Astrocyte of the spinal cord (primary cell): ENCODE measurements around the gene TTLL4.

ENCODE experiments used
- DNase-seq: peaks from one replicate; pipeline ENCODE4 v3.0.0; 2011; ENCODE audit warnings: low read depth, low spot score
- H3K4me3 ChIP-seq: 2 replicates; pipeline ENCODE4 v1.5.1; 2011; ENCODE audit warnings: low read depth, mild to moderate bottlenecking, low read length, moderate library complexity
- CTCF ChIP-seq: IDR thresholded peaks from 2 replicates; pipeline ENCODE4 v1.5.1; 2012; ENCODE audit warnings: low read depth, mild to moderate bottlenecking, low read length, inconsistent platforms
- in situ Hi-C: cut with HindIII; loops from 2 replicates; pipeline ENCODE4 v1.10.0; 2017; ENCODE audit warnings: low sequenced_read_pairs

The TTLL4 gene, protein sequence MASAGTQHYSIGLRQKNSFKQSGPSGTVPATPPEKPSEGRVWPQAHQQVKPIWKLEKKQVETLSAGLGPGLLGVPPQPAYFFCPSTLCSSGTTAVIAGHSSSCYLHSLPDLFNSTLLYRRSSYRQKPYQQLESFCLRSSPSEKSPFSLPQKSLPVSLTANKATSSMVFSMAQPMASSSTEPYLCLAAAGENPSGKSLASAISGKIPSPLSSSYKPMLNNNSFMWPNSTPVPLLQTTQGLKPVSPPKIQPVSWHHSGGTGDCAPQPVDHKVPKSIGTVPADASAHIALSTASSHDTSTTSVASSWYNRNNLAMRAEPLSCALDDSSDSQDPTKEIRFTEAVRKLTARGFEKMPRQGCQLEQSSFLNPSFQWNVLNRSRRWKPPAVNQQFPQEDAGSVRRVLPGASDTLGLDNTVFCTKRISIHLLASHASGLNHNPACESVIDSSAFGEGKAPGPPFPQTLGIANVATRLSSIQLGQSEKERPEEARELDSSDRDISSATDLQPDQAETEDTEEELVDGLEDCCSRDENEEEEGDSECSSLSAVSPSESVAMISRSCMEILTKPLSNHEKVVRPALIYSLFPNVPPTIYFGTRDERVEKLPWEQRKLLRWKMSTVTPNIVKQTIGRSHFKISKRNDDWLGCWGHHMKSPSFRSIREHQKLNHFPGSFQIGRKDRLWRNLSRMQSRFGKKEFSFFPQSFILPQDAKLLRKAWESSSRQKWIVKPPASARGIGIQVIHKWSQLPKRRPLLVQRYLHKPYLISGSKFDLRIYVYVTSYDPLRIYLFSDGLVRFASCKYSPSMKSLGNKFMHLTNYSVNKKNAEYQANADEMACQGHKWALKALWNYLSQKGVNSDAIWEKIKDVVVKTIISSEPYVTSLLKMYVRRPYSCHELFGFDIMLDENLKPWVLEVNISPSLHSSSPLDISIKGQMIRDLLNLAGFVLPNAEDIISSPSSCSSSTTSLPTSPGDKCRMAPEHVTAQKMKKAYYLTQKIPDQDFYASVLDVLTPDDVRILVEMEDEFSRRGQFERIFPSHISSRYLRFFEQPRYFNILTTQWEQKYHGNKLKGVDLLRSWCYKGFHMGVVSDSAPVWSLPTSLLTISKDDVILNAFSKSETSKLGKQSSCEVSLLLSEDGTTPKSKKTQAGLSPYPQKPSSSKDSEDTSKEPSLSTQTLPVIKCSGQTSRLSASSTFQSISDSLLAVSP

DNA sequence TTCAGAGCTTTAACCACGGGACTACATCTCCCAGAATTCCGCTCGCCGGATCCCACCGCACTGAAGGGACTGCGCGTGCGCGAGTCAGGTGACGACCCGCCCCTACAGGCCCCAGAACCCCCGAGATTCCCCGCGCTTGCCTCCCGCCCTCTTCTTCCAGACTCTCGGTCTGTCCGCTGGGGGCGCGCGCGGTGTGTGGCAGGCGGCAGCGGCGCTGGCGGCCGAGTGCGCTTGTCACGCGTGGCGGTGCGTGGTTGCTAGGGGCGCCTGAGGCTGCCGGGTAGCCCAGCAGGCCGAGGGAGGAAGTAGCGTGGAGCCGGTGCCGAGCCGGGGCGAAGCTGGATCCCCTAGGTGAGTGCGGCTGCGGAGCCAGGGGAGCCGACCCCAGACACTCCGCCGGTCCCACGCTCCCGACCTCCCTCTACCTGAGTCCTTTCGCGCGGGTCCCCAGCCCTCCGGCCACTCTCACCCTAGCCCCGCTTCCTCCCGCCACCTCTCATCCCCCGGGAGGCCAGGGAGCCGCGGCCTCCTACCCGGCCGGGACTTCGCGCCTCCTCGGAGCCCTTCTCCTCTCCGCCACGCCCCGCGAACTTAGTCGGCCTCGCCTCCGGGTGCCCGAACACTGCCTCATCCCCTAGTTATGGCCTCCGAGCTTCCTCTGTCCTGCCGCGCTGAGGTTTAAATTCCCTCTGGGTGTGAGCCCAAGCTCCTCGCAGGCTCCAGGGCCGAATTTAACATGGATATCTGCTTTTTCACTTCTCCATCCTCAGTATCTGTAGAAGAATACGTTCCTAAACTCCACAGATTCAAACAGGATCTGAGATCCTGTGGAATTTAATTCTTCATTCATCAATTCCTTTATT, at the start of gene TTLL4:
Gene TTLL4, plus strand, starts transcription at position 149 of the 863 bp plus-strand sequence. CDS start 26,842 bp downstream, outside the sequence.
- DNase-seq = peak; percentile 96
- TF ChIP-seq CTCF = peak; percentile 76
- in situ Hi-C loops = no loop called here
- H3K4me3 ChIP-seq = peak within 1 kb of the TSS; percentile 95

DNA sequence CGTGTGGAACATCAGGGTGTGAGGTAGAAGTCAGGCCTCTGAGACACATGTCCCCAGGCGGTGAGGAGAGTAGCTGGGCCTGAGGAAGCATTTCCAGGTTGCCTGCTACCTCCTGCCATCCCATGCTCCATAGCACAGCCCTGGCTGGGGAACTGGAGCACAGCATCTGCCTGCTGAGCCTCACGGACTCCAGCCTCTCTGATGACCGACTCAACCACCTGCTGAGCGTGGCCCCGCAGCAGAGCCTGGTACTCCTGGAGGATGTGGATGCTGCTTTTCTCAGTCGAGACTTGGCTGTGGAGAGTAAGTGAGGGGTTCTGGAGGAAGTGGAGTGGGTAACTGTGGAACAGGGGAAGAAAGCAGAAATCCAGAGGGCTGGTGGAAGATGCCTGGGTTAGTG, 48.3 kb upstream of the TTLL4 start:
- no peak for TF ChIP-seq CTCF
- no peak overlapping the region for H3K4me3 ChIP-seq
- in situ Hi-C loops = no loop called here
- no peak for DNase-seq

DNA sequence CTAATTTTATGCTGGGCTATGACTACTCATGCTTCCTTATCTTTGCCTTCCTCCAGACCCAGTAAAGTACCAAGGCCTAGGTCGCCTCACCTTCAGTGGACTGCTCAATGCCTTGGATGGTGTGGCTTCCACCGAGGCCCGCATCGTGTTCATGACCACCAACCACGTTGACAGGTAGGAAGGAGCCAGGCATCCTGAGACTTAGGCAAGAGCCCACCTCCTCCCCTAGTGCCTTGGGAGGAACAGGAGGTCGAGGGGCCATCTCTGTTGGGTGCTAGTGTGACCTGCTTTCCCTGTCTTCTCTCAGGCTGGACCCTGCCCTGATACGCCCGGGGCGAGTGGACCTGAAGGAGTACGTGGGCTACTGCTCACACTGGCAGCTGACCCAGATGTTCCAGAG, 47.8 kb upstream of the TTLL4 start:
- H3K4me3 ChIP-seq = no peak overlapping the region
- no peak for DNase-seq
- no peak for TF ChIP-seq CTCF
- in situ Hi-C loops = no loop called here

DNA sequence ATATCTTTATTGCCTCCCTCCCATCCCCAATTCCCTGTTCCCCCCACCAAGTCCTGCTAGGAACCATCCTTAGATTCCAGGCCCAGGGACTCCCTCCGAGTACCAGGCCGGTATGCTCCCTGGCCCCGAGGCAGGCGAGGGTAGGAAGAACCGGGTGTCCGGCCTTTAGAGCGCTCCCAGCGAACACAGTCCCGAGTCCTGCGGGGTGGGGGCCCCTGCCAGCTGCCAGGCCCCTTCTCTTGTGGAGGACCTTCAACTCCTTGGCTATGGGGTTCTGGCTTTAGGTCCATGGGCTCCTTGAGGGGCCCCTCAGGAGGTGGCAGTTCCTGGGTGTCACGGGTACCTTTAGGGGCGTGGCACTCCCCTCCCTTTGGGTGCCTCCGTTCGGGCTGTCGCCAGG, 46.7 kb upstream of the TTLL4 start:
- no peak for TF ChIP-seq CTCF
- in situ Hi-C loops = no loop called here
- DNase-seq = no peak
- H3K4me3 ChIP-seq = no peak overlapping the region

- in situ Hi-C loops = no loop called here
- no peak for TF ChIP-seq CTCF
- no peak for DNase-seq
- H3K4me3 ChIP-seq = no peak overlapping the region
These were observed 46.0 kb upstream of the TTLL4 start for GRCh38 chr2:218664653-218665052.
